ENCODE measurements around the gene GREB1L.

- TF ChIP-seq, protein P1, sequence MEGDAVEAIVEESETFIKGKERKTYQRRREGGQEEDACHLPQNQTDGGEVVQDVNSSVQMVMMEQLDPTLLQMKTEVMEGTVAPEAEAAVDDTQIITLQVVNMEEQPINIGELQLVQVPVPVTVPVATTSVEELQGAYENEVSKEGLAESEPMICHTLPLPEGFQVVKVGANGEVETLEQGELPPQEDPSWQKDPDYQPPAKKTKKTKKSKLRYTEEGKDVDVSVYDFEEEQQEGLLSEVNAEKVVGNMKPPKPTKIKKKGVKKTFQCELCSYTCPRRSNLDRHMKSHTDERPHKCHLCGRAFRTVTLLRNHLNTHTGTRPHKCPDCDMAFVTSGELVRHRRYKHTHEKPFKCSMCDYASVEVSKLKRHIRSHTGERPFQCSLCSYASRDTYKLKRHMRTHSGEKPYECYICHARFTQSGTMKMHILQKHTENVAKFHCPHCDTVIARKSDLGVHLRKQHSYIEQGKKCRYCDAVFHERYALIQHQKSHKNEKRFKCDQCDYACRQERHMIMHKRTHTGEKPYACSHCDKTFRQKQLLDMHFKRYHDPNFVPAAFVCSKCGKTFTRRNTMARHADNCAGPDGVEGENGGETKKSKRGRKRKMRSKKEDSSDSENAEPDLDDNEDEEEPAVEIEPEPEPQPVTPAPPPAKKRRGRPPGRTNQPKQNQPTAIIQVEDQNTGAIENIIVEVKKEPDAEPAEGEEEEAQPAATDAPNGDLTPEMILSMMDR (conservative IDR thresholded peaks at IDR 0.05; ENCODE audit: low read length) = no peak
- no peak for TF ChIP-seq EZH2phosphoT487 (IDR thresholded peaks at IDR 0.05; ENCODE audit: borderline replicate concordance, low read depth, low read length)
Measured at GRCh38 chr18:21210784-21211183, 31.2 kb upstream of the GREB1L start.
